Measurements from ENCODE around the gene MYL4.
"Not testable (repeated sequence)": the region's sequence is repeated elsewhere in the genome, so short reads cannot be mapped to it uniquely, and the experiment has no call there.

MYL4 gene

GRCh38 chr17:47193931-47194511 lies 15.1 kb upstream of the MYL4 start:
- no peak for DNase-seq

DNA sequence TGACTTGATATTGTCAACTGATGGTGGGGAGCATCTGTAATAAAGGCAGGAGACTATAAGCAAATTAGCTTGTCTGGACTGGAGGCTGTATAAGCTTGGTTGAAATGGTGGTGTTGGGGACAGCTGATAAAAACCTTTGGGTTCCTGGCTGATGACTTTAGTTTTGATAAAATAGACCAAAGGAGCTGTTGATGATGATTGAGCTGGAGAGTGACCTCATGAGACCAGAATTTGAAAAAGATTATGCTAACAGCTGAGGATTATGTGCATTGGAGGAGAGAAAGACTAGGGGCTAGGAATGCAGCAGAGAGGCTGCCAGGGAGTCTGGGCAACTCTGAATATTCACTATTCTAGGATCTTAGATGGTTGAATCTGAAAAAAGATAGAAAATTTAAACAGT lies 11.3 kb upstream of the MYL4 start:
- DNase-seq = no peak

GRCh38 chr17:47199627-47200324 lies 9.4 kb upstream of the MYL4 start:
- no peak for DNase-seq

GRCh38 chr17:47200325-47200664 lies 8.9 kb upstream of the MYL4 start:
- no peak for DNase-seq

DNA sequence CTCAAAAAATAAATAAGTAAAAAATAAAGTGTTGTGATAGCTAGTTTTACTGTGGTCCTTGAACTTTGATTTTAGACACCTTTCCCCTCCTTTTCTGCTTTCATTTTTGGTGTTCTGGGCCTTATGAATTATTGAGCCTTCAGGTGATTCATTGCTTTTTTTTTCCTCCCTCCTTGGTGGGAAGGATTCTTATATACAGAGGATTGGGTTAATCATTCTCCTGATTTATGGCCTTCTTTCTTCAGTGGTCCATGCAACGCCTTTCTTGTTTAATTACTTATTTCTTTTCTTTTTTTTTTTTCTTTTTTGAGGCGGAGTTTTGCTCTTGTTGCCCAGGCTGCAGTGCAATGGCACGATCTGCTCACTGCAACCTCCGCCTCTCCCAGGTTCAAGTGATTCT lies 8.0 kb upstream of the MYL4 start:
- DNase-seq = no peak

DNA sequence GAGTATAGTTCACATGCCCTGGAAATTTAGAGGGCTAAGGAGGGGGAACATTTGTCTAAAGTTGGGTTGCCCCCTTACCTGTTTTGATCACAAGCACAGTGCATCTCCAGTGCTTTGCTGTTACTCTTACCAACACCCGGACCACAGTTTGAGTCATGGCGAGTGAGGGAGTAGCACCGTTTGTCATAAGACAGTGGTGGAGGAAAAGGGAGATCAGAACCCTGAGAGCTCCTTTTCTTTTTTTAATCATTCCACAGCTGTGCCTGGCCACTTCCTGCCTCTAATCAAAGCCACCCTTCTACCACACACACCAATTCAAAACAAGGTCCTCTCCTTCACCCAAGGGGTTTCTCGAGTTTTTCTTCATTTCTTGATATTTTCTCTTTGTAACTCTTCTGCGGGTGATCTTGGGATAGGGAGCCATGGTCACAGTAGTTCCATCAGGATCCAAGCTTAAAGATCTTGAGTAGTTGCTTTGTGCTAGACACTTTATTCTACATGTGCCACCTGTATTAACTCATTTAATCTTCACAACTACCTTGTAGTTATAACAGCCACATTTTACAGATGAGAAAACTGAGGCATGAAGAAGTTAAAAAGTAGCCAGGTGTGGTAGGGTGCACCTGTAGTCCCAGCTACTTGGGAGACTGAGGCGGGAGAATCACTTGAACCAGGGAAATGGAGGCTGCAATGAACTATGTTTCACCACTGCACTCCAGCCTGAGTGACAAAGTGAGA lies 5.0 kb upstream of the MYL4 start:
- DNase-seq = no peak

DNA sequence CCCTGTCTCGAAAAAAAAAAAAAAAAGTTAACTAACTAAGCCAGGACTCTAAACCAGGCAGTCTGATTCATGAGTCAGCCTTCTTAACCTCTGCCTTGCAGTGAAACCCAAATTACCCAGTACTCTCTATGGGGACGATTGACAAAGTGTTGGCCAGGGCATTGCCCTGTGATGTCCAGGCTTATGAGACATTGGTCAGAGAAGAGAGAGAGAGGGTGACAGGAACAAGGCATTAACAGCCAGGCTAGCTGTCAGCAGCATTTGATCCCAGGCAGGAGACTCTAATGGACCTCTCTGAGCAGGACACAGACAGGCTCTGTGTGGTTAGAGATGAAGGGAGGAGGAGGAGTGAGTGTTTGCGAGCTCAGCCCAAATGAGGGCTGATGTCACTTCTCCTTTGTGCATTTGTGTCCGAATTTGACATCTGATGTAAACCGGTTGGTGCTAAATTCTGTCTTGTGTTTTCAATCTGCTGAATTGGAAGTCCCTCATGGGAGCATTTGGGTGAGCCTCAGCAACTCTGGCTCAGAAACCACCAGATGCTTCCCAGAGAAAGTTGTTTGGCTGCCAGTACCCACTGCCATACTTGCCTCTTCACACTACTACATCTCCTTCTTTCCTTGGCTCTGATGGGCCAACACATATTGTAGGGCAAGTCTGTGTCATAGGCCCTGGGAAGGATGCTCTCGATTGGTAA lies 4.3 kb upstream of the MYL4 start:
- DNase-seq = peak; percentile 30

DNA sequence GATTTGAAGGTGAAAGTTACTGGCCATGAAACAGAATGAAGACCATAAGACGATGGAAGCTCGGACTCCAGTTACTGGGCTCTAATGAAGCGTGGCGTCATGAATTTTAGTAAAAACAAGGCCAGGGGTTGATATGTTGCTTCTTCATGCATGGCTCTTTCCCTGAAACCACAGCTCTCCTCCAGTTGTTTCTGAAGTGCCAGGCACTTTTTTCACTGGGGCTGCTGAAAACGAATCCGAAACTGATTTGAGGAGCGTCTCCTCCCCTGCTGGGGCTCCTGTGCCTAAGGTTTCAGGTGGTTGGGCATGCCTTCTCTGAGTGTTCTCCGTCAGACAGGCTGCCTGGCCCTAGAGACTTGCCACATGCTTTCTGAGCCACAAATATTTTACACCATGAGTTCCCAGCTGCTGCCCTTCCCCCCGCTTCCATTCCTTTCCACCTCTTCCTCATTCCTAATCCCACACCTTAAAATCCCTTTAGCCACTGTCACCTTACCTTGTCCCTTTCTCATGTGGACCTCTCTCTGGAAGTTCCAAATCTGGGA lies 3.7 kb upstream of the MYL4 start:
- no peak for DNase-seq

DNA sequence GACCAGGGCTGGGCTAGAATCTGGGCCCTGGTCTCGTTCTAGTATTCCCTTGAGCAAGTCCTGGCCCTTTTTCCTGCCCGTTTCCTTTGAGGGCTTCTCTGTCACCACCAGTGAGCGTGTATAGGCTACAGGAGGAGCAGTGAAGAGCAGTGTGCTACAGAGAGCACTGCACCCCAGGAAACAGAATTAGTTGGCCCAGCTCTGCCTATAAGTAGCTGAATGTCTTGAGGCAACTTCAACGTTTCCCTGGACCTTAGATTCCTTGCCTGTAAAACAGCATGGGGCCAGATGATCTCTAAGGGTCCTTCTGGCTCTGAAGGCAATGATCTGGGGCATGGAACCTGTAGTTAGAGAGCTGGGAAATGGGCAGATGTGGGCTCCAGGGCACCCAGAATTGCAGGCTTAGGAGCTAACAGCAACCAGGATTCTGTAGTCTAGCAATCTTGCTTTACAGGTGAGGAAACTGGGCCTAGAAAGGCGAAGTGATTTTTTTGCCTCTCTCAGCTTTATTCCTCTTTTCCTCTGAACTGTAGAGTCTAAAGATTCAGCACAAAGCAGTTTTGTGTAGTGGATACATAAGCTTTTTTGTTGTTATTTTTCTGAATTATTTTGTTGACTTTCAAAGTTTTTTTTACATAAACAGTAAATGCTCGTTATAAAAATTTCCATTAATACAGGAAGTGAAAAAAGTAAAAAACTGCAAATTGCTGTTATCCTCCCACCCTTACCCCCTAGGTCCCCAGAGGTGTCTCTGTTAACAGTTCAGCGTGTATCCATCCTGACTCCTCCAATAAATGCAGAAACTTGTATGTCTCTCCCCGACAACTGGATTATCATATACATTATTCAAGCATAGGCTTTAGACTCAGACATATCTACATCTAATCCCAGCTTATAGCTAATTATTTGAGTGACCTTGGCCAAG lies 1.7 kb upstream of the MYL4 start:
- DNase-seq = no peak

- no peak for DNase-seq
Observed at GRCh38 chr17:47209499-47209898, 351 bp downstream of the MYL4 start.

DNA sequence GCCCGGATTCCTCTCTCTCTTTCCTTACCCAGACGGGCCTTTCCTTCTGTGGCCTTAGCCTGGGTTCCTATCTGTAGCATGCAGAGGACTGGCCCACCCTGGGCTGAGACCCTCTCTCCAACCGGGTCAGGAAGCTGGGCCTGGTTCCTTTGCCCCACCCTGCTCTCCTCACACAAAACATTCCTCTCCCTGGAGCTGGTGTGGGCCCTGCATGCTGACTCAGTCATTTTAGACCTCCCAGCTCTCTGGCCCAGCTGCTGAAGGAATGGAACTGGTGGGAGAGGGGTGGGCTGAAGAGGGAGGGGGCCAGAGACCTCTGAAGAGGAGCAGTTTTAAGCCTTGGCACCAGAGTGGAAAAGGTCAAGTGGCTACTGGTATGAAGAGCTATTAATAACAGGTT lies 957 bp downstream of the MYL4 start:
- DNase-seq = no peak

DNA sequence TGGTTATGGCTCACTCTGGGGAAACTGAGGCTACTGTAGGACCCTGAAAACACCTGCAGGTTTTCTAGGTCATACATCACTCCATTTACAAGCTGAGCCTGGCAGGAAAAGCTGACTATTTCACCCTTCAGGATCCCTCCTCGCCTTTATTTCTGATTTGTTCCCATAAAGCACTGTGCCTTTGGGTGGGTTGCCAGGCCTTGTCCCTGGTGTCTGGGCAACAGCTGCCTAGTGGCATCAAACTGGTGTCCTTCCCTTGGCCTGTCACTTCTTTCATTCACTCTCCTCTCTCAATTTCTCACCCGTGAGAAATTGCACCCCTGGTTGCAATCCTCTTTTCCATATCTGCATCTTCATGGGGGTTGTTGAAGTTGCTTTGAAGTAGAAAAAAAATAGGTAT lies 1.6 kb downstream of the MYL4 start:
- no peak for DNase-seq

DNA sequence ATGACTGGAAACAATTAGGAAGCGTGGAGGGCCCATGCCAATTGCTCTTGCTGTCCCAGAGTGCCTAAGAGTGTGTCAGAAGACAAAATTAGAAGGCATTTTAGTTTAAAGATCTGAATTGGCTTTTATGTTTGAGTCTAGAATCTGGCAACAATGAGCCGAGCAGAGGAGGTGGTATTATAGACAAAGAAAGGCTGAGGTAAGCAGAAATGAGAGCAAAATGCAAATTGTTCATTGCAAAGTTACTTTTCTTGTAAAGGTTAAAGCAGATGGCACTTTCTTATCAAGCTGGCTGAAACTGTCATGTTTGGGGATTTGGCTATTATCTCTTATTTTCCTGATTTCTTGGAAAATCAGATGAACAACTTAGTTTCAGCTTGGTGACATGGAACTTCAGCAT lies 3.3 kb downstream of the MYL4 start:
- no peak for DNase-seq

- no peak for DNase-seq
Observed at GRCh38 chr17:47213540-47213939, 4.4 kb downstream of the MYL4 start.

DNA sequence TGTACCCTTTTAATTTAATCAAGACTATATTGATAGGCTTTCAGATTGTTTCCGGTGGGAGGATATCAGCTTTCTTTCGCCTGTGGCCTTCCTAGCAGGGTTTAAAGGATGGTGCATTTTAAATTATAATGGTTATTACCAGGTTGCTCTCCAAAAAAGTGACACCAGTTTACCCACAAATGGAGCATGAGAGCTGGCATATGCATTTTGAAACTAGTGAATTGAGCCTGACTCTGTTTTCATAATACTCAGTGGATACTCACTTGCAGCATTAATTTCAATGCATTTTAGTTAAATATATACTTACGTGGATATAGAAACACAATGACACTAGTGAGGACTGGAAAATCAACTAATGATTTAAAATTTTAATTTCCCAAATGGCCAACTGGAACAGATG lies 5.8 kb downstream of the MYL4 start:
- no peak for DNase-seq

DNA sequence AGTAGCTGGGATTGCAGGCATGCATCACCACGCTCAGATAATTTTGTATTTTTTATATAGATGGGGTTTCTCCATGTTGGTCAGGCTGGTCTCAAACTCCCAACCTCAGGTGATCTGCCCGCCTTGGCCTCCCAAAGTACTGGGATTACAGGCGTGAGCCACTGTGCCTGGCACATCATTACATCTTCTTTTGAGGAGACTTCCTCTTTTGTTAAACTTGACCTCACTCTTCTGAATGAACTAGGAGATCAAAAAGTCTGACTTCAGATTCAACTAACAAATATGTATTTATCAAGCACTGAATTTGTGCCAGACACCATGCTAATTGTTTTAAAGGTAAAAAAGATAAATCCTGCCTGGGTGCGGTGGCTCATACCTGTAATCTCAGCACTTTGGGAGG lies 7.7 kb downstream of the MYL4 start:
- not testable (repeated sequence) for DNase-seq

DNA sequence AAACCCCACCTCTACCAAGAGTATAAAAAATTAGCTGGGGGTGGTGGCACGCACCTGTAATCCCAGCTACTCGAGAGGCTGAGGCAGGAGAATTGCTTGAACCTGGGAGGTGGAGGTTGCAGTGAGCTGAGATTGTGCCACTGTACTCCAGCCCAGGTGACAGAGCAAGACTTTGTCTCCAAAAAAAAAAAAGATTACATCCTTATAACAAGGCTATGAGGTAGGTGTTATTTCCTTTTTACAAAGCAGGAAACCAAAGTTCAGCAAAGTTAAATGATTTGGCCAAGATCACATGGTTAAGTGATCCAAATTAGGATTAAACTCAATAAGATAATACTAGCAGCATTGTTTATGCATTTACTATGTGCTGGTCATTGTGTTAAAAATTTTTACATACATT lies 8.1 kb downstream of the MYL4 start:
- not testable (repeated sequence) for DNase-seq

DNA sequence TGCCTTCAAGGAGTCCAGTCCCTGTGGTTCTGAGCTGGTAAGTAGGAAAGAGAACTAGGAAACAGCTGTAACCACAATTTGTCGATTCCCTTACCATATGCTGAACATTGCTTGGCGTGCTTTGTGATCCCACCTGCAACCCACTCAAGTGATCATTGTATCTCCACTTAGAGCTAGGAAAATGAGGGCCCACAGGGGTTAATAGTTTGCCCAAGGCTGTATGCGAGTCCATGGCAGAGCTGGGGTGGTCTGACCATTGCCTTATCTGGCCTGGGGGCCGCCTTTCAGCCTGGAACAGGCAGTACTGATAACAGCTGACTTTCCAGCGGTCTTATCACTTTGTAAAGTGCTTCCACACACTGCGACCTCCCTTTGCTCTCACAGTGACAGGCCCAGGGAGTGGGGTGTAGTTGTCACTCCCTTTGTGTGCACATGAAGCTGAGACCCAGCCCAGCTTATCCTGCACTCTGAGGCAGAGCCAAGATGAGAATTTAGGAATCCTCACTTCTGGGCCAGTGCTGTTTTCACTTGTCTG lies 9.8 kb downstream of the MYL4 start:
- no peak for DNase-seq

DNA sequence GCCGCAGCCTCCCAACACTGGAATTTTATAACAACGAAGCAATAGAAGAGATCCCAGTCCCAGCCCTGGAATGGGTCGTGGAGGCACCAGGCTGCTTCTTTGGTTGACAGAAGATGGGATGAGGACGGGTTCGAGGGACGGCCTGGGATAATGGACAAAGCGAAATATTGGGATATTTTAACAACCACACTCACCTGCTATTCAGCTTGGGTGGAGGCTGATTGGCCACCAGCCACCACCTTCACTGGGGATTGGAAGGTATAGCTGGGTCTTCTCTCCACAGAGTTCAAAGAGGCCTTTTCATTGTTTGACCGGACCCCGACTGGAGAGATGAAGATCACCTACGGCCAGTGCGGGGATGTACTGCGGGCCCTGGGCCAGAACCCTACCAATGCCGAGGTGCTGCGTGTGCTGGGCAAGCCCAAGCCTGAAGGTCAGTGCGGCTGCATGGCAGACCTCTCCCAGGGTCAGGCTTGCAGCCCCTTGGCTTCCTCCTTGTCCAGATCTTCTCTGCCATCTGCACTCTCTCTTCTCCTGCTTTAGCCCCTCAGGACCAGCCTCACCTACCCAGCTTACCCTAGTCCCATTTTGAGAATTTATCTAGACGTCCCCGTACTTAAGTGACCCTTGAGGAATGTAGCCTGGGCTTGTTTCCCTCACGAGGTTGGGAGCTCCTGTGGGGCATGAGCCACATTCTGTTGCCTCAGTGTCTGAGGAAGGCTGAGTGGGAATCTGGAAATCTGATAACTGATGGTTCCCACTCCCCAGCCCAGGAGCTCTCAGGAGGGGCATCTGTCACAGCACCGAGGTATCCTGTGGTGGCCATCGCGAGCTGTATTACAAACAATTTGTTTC lies 10.7 kb downstream of the MYL4 start:
- DNase-seq = no peak

GRCh38 chr17:47220531-47220999 lies 11.4 kb downstream of the MYL4 start:
- DNase-seq = no peak

- DNase-seq = no peak
Observed at GRCh38 chr17:47221154-47221553, 12.0 kb downstream of the MYL4 start.

Measured in retina (tissue), 1 donor.